ENCODE results near the gene PKNOX2.

PKNOX2 gene

GRCh38 chr11:125452125-125452470 lies 287.5 kb downstream of the PKNOX2 start:
- TF ChIP-seq CTCF (IDR thresholded peaks at IDR 0.05; ENCODE audit: extremely low read depth, missing control alignments): no peak
- no peak for DNase-seq (ENCODE audit: low spot score)

- no peak for DNase-seq (ENCODE audit: low spot score)
- no peak for TF ChIP-seq CTCF (IDR thresholded peaks at IDR 0.05; ENCODE audit: extremely low read depth, missing control alignments)
Measured at GRCh38 chr11:125454047-125454446, 289.5 kb downstream of the PKNOX2 start.

GRCh38 chr11:125455851-125456250 lies 291.3 kb downstream of the PKNOX2 start:
- no peak for TF ChIP-seq CTCF (IDR thresholded peaks at IDR 0.05; ENCODE audit: extremely low read depth, missing control alignments)
- DNase-seq (ENCODE audit: low spot score): no peak

- DNase-seq (ENCODE audit: low spot score): no peak
- TF ChIP-seq CTCF (IDR thresholded peaks at IDR 0.05; ENCODE audit: extremely low read depth, missing control alignments): no peak
Measured at GRCh38 chr11:125457814-125458343, 293.3 kb downstream of the PKNOX2 start.

GRCh38 chr11:125460275-125460674 lies 295.7 kb downstream of the PKNOX2 start:
- TF ChIP-seq CTCF (IDR thresholded peaks at IDR 0.05; ENCODE audit: extremely low read depth, missing control alignments): no peak
- DNase-seq (ENCODE audit: low spot score): no peak

GRCh38 chr11:125463590-125464269 lies 299.2 kb downstream of the PKNOX2 start:
- TF ChIP-seq CTCF (IDR thresholded peaks at IDR 0.05; ENCODE audit: extremely low read depth, missing control alignments): no peak

GRCh38 chr11:125464270-125464662 lies 299.7 kb downstream of the PKNOX2 start:
- TF ChIP-seq CTCF (IDR thresholded peaks at IDR 0.05; ENCODE audit: extremely low read depth, missing control alignments): no peak
- DNase-seq (ENCODE audit: low spot score): no peak

More at GRCh38 chr11:125463590-125464269, 299.2 kb downstream of the PKNOX2 start:
- DNase-seq (ENCODE audit: low spot score): no peak

All from GM20000 (cell line).